Fibroblast of skin of back (primary cell): ENCODE data around the gene STX8. TPM values are rescaled to one million over a fixed set of nuclear protein-coding genes. Genes with fewer than 3 reads are reported as not detected.
"Not testable (repeated sequence)": the region's sequence is repeated elsewhere in the genome, so short reads cannot be mapped to it uniquely, and the experiment has no call there.

ENCODE experiments used
- DNase-seq: peaks from one replicate; pipeline ENCODE4 v3.0.0-alpha.2; 2013
- polyA plus RNA-seq, 2 experiments: library from polyadenylated mRNA; unstranded; fragments of 120-200 nt; gene quantifications; one replicate each; pipeline ENCODE4 v1.2.1, GENCODE V29; 2013; ENCODE audit not compliant: insufficient read length in 2 of 2

STX8 gene, protein sequence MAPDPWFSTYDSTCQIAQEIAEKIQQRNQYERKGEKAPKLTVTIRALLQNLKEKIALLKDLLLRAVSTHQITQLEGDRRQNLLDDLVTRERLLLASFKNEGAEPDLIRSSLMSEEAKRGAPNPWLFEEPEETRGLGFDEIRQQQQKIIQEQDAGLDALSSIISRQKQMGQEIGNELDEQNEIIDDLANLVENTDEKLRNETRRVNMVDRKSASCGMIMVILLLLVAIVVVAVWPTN
- polyA plus RNA-seq (2013, experiment 1 of 2; ENCODE audit: insufficient read length), result 46.3 TPM
- 59.5 TPM for polyA plus RNA-seq (2013, experiment 2 of 2; ENCODE audit: insufficient read length)

DNA sequence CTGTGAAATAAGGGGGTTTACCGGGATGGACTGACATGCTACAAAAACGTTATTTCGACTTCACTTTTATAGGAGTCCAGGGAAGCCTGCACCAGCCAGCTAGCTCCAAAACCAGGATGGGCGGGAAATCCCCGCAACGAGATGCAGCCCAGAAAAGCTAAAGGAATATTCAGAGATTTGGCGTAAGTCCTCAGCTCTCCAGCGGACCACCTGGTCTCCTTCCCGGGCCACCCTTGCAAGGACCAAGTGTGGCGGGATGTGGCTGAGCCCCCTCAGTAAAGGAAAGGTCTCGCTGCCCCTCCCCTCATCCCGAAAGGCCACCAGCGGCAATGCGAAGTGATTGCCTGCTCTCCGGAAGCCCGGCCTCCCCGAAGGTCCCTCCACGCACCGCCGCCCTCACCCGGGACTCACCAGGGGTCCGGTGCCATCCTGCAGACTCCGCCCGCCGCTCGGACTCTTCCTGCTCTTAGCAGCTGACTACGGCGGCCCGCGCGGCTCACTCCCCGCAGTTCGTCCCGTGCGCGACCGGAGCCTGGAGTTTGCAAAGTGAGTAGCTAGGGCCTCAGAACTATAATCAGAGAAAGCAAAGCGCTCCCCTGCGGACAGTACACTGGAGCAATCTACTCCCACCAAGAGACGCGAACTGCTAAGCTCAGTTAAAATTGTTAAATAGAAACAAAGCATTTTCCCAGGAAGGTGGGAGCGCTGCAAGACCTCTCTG lies at the start of gene STX8:
Gene STX8, minus strand, starts transcription at position 440 of the 721 bp plus-strand sequence. Its CDS starts 12 bp downstream, at position 428.
- peak; percentile 89 for DNase-seq

DNA sequence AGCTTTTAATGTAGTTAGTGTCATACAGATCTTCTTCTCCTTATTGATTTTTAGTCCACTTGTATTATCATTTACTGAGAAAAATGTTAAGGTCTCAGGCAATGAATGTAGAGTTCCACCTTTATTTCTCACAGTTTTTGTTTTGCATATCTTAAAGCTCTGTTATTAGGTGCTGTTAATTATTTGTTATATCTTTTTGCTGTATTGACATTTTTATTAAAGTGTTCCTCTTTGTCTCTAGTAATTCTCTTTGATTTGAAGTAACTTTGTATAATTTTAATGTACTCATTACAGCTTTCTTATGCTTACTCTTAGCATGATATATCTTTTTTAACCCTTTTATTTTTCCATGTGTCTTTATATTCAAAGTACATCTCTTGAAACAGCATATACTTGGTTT lies 47.3 kb upstream of the STX8 start:
- DNase-seq, result no peak

DNA sequence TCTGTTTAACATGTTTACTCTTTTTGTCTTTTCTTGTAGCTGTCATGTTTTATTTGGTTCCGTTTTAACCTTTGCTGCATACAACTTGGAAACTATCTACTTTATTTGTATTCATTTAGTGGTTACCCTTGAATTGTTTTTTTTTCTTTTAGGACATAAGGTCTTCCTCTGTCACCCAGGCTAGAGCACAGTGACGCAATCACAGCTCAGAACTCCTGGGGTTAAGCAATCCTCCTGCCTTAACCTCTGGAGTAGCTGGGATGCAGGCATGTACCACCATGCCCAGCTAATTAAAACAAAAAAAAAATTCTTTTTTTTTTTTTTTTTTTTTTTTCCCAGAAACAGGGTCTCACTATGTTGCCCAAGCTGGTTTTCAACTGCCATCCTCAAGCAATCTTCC lies 39.9 kb upstream of the STX8 start:
- no peak for DNase-seq

DNA sequence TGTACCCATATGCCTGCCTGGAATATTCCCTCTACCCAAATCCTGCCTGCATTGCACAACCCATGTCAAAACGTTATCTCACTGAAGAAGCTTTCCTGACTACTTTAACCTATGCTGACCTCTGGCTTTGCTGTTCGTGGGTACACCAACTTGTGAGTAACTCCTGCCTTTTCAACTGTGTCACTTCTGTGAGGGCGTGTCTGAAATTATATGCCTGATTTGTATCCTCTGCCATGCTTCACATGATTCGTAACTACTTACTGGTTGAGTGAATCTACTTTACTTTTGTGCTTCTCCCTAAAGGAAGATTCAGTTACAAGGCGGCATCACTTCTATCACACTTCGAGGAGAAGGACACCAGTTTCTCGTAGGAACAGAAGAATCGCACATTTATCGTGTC lies 36.4 kb upstream of the STX8 start:
- DNase-seq, result no peak

DNA sequence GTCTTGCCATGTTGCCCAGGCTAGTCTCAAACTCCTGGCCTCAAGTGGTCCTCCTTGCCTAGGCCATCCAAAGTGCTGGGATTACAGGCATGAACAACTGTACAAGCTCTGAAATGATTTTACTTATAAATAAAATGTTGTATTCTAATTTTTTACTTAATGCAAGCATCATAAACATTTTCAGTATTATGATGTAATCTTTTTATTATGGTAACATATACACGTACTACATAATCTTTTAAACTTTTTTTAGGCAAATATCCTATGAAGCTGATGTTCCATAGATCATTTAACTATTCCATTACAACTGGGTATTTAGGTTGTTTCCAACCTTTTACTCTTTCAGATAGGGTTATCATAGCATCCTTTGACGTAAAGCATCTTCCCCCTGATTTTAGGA lies 35.9 kb upstream of the STX8 start:
- no peak for DNase-seq

DNA sequence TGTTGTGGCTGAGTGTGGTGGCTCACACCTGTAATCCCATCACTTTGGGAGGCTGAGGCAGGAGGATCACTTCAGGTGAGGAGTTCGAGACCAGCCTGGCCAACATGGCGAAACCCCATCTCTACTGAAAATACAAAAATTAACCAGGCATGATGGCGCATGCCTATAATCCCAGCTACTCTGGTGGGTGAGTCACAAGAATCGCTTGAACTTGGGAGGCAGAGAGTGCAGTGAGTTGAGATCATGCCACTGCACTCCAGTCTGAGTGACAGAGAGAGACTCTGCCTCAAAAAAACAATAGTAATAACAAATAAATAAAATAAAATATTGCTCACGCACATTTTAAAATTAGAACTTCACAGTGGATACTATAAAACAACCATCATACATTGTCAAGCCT lies 31.4 kb upstream of the STX8 start:
- not testable (repeated sequence) for DNase-seq

DNA sequence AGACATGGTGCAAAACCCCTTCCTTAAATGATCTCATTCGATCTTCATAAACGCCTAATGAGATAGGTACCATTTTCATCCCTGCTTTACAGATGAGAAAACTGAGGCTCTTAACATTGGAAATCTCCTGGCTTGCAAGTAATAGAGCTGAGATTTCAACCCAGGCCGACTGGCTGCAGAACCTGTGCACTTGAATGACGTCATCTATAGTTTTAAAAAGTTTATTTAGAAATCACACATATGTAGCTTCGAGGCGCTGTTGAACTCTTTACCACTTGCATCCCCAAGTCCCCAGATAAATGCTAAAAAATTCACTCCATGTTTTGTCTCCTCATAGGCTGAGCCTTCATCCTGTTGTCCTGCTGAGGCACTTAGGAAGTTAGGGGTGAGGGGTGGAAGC lies 30.8 kb upstream of the STX8 start:
- no peak for DNase-seq

DNA sequence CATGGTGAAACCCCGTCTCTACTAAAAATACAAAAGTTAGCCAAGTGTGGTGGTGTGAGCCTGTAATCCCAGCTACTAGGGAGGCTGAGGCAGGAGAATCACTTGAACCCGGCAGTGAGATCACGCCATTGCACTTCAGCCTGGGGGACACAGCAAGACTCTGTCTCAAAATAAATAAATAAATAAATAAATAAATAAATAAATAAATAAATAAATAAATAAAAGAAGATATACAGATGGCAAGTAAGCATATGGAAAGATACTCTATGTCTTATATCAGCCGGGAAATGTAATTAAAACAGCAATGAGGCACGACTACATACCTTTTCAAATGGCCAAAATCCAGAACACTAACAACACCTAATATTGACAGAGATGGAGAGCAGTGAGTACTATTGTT lies 29.0 kb upstream of the STX8 start:
- DNase-seq, result not testable (repeated sequence)

DNA sequence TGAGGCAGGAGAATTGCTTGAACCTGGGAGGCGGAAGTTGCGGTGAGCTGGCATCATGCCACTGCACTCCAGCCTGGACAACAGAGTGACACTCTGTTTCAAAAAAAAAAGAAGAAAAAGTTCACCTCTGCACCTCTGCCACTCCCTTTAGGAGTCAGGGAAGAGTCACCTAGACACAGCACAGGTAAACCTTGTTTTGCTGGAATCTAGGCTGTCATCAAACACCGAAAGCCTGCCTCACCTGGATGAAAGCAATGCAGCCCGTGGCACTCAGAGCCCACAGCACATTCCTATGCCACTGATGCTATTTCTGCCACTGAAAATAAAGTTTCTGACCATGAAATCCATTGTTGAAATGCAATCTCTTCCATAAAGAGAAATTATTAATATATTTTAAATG lies 23.0 kb upstream of the STX8 start:
- DNase-seq, result no peak

DNA sequence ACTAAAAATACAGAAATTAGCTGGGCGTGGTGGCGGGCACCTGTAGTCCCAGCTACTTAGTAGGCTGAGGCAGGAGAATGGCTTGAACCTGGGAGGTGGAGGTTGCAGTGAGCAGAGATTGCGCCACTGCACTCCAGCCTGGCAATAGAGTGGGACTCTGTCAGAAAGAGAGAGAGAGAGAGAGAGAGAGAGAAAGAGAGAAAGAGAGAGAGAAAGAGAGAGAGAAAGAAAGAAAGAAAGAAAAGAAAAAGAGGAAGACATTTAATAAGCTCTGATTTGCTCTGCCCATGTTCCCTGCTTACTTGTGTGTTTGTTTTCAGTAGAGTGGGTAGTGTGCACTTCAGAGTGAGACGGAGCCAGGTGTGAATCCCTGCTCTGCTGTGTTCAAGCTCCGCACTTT lies 22.0 kb upstream of the STX8 start:
- not testable (repeated sequence) for DNase-seq

DNA sequence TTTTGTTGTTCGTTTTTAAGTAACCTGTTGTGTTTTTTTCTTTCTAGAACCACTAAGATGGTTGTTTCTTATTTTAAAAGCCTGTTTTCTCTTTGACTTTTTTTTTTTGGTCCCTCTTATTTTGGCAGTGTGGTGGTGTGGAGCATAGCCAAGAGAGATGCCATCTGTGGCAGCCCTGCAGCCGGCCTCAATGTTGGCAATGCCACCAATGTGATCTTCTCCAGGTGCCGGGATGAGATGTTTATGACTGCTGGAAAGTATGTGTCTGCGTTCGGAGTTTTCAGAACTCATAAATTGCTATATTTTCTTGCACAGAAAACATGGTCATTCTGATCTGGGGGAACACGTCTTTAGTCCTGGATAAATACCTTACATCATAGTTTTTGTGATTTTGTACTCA lies 18.4 kb upstream of the STX8 start:
- DNase-seq, result no peak

DNA sequence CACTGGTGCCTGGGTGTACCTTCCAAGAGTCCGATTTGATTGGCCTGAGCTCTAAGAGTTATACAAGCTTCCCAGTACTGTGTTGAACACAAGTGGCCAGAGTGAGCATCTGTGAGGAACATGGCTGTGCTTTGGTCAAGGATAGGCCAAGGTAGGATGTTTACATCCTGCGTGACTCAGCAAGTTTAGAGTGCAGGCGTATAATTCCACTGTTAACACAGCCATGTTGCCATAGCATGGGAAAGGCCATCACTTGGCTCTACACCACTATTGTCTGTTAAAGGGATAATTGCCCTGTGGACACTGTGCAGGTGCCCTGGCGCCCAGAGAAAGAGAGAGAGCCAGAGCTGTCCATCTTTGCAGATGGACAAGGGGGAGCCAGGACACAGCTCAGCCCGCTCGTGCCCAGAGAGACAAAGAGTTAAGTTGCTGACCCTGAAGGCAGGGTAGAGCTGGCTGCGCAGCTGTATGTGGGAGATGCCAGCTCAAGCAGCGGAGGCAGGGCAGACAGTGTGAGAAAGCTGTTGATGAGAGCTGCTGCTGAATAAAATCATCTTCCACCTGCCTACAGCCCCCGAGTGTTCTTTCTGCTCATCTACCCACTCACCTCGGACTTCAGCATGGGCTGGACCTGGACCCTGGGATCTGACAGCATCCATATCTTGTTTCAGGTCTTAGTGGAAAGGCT lies 12.5 kb upstream of the STX8 start:
- DNase-seq, result no peak

DNA sequence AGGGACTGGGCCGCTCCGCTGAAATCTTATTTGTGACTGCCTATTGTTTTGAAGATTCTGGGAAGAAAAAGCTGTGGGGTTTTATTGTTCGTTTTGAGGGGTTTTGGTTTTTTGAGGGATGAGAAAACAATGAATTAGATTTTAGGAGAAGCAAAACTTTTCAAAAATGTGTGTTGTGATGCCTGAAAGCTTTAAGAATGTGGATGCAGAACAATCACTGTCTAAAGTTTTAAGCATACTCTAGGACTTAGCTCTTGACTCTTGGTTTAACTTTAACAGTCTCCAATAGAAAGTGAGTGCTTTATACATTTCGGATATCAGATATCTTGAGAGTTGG lies 1.7 kb upstream of the STX8 start:
- DNase-seq, result no peak

DNA sequence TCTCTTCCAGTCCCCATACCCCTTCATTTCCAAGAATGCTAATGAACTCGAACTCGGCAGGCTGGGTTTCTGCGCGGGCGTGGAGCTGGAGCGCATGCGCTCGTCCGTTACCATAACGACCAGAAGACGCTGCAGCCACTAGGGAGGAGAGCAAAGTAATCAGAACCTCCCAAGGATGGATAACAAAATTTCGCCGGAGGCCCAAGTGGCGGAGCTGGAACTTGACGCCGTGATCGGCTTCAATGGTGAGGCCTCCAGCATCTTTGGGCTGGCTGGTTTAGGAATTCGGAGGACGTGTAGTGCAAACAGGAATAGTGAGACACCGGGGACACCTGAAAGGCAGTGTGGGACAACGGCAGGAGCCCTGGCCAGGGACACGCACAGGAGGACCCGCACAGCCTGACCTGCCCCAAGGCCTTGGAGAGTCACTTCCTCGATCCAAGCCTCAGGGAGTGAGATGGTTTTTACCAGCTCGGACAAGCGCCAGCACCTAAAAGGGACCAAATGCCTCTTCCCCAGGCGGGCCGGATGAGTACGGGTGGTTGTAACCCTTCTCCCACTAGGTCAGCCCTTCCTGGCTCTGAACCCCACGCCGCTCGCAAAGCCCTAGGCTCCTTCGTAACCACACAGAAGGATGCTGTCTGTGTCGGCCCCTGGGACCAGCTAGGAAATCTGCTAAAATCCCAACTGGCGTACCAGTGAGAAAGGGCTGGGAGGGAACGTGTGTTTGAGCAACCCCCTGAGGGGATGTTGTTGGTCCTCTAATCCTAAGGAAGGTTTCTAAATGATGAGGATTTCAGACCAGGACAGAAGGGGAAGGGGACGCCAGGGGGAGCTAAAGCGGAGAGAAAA lies 1.1 kb upstream of the STX8 start, which contains the start of gene CFAP52:
Gene CFAP52, plus strand, starts transcription at position 122 of the 852 bp plus-strand sequence. Its CDS starts 54 bp downstream, at position 176.
- DNase-seq, result peak; percentile 75

DNA sequence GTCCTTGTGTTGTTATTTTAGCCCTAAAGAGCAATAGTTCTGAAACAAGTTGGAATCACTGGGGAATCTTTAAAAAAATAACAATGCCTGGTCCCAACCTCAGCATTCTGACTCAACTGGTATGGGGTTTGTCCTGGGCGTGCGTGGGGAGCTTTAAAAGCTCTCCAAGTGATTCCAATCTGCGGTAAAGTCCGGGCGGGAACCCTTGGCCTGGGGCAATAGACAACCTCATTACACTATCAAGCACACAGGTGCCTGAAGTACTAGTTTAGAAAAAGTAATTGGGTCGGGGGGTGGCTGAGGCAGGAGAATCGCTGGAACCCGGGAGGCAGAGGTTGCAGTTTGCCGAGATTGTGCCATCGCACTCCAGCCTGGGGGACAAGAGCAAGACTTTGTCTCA lies 4.4 kb downstream of the STX8 start:
- no peak for DNase-seq

DNA sequence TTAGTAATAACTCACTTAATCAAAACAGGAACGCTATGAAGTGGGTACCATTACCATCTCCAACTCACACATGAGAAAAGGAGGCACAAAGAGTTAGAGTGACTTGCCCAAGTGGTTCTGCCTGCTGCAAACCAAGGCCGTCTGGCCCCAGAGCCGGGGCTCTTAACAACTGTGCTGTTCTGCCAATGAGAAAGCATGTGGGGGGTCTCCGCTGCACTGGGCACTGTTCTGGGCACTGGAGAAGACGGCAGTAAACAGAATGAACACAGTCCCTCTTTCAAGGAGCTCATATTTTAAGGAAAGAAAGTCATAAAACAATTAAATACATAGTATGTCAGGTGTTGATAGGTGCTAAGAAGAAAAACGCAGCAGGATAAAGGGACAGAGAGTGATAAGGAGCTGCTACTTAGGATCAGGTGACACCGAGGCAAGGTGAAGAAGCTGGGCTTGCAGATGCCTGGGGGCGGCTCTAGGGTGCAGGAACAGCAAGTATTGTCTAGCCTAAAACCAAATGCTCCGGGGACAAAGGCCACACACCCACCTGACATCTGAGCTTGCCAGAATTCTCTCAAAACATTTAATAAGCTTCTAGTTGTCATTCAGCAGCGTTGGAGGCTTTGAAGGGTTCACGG lies 6.5 kb downstream of the STX8 start:
- no peak for DNase-seq

DNA sequence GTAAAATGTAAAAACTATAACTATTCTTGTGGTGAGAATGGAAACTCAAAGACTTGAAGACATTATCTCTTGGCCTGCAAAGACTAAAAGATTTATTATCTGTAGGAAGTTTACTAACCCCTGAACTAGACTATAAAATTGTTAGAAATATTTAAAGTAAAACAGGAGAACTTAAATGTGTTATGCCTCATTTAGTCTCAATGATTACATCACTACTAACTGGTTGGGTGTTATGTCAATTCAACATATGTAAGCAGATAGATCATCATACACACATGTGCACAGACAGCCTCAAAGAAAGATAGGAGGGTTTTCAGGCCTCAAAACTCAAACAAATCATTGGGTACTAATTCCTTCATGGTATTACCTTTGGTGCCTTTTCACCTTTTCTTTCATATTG lies 7.6 kb downstream of the STX8 start:
- DNase-seq, result no peak

DNA sequence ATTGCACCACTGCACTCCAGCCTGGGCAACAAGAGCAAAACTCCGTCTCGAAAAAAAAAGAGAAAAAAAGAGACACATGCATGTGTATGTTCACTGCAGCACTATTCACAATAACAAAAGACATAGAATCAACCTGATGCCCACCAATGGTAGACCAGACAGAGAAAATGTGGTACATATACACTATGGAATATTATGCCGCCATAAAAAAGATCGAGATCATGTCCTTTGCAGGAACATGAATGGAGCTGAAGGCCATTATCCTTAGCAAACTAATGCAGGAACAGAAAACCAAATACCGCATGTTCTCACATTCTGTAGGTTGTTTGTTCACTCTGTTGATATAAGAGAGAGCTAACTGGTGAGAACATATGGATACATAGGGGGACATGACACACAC lies 8.9 kb downstream of the STX8 start:
- not testable (repeated sequence) for DNase-seq

DNA sequence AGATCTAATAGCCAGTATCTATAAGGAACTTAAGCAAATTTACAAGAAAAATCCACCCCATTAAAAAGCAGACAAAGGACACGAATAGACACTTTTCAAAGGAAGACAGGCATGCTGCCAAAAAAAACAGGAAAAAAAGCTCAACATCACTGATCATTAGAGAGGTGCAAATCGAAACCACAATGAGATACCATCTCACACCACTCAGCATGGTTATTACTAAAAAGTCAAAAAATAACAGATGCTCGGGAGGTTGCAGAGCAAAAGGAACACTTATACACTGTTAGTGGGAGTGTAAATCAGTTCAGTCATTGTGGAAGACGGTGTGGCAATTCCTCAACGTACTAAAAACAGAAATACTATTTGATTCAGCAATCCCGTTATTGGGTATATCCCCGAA lies 9.6 kb downstream of the STX8 start:
- DNase-seq, result peak; percentile 6

DNA sequence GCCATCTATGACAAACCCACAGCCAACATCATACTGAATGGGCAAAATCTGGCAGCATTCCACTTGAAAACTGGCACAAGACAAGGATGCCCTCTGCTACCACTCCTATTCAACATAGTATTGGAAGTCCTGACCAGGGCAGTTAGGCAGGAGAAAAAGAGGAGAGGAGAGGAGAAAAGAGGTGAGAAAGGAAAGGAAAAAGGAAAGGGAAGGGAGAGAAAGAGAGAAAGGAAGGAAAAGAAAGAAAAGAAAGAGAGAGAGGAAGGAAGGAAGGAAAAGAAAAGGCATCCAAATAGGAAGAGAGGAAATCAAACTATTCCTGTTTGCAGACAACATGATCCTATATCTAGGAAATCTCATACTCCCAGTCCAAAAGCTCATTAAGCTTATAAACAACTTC lies 11.5 kb downstream of the STX8 start:
- DNase-seq, result no peak

DNA sequence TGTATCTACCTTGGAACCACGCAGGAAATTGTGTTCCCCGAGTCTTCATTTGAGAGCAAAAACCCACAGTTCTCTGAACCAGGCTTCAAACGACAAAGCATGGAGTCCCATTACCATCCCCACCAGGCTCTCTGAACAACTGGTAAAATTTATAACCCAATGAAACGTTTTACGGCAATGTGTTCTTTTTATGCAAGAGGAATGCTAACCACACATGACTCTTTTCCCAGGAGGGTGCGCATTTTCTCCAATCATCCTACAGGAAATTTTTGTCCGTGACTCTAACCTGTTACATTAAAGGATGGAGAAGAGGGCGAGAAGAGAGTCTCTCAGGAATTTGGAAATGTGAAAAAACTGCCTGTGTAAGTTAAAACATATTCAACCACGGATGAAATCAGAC lies 17.8 kb downstream of the STX8 start:
- peak; percentile 43 for DNase-seq

DNA sequence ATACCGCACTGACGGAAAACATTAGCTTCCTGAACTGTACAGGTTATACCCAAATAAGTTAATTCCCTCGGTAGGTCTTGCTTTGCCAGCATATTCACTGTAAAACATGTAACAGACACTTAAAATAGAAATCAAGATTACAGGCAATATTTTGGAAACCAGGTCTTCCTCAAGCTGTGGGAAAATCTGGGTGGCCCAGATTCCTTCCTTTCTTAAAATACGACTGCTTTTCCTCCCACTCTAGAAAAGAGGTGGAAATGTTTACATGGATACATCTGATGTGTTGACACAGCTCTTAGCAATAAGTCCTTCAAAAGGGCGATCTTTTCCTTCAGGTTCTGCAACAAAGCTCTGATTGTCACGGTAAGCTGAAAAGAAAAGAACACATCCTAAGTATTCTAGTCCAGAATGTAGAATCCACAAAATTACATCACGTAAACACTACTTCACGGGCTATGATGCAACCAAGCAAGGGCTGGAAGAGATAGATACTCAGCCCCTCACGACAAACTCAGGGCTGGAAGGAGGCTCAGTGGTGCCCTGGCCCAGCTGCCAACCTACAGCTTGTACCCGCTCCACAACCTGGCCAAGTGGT lies 18.4 kb downstream of the STX8 start:
- DNase-seq, result no peak
